DMS53 treated with DMSO at 0.1 percent for 48 hours (cell line): ENCODE data around the gene KCNJ8.
"Not testable (repeated sequence)": the region's sequence is repeated elsewhere in the genome, so short reads cannot be mapped to it uniquely, and the experiment has no call there.

ENCODE experiments used
- DNase-seq: peaks from one replicate; lab custom pipeline; 2025; ENCODE audit not compliant: unreplicated experiment; lab: John Stamatoyannopoulos, UW

The KCNJ8 gene

DNA sequence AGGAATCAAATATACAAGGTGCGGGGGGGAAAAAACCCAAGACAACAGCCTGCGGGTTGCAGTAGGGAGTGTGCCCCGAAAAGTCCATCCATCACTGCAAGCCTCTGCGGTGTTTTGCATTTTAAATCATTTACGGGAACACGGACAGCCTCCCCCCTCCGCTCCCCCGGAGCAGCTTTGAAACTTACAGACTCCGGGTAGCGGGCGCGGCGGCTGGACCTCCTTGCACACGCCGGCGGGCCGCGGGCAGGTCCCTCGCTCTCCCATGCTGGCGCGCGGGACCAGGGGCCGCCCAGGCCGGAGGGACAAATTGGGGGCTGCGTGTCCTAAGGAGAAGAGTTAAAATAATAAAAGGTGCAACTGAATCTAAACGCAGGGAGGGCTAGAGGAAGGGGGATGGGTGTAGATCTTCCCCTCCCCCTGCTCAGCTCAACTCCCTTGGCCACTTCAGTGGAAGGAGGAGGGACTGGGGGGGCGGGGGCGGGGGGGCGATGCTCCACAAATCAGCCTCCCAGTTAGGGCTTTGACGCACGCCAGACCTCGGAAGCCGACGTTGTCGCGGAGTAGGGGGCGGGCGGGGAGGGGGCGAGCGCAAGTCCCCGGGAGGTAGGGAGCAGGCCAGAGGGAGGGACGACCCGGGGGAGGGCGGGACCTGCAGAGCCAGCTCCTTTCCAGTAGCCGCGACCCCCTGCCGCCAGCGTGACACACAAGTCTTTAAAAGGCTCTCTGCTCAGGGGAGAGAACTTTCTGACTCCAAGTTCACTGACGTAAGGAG, at the start of gene KCNJ8:
Gene KCNJ8, minus strand, starts transcription at position 349 of the 775 bp plus-strand sequence. CDS start 1,090 bp downstream, outside the sequence.
- no peak for DNase-seq

- DNase-seq = no peak
Measured at GRCh38 chr12:21823581-21823980, 49.1 kb upstream of the KCNJ8 start.

GRCh38 chr12:21819678-21820077, 45.2 kb upstream of the KCNJ8 start:
- DNase-seq = no peak

GRCh38 chr12:21819236-21819635, 44.7 kb upstream of the KCNJ8 start:
- DNase-seq = no peak

GRCh38 chr12:21818627-21819026, 44.1 kb upstream of the KCNJ8 start:
- DNase-seq = no peak

DNA sequence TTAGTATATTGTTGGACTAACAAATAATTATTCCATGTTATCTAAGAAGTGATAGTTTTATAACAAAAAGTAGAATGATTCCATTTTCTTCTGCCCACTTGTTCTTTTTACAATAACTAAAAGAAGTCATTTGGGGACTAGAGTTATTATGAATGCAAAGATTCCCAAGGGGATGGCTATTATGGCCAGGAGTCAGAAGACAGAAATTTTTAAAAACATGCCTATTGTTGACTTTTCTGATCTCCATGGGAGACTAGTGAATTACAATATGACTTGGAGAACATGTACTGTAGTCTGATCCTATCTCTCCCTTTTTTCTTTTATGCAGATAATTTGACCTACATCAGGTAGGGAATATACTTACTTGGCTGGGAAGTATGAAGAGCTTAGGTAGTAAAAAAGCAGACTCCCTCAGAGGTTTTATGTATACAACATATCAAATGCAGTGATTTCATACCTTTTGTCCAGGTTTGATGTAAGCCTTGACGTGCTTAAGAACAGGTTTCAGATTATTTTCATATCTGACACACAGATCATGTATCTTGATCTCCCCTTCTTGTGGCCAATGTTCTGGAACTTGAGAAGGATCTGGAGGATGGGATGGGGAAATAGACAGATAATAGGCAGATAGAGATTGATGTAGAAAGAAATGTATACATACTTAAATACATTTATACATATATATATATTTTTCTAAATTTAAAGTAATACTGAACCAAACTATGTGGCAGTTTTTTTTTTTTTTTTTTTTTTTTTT, 41.0 kb upstream of the KCNJ8 start:
- DNase-seq = no peak

- no peak for DNase-seq
Measured at GRCh38 chr12:21814814-21815213, 40.3 kb upstream of the KCNJ8 start.

DNA sequence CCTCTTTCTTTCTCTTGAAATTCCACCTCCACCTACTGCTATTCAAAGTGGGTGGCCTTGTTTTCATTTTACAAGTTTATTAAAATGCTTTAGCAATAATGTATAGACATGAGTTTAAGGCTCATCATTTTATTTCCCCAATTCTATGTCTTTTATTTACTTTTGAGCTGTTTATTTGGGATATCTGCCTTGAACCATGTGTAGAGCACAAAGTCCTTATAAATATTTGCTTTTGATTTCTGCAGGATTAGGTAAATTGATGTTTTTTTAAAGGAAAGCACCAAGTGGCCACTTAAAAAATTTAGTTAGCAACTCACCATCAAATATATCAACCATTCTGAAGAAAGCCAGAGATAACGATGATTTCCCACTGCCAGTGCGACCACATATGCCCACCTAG, 39.8 kb upstream of the KCNJ8 start:
- no peak for DNase-seq

DNA sequence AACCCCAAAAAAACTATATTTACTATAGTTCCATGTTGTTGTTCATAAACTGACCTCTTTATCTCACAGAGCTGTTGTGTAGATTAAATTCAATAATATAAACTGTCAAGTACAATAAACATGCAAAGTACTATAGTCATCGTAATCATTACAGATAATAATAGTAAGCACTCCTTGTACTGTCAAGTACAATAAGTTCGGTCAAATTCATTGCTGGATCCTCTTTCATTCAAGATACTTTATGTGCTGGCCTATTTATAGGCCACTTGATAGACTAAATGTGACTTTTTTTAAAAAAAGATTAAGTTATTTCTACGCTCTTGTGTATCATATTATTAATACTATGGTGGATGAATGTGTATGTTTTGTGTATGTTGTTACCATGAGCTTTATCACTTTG, 39.2 kb upstream of the KCNJ8 start:
- DNase-seq = no peak

DNA sequence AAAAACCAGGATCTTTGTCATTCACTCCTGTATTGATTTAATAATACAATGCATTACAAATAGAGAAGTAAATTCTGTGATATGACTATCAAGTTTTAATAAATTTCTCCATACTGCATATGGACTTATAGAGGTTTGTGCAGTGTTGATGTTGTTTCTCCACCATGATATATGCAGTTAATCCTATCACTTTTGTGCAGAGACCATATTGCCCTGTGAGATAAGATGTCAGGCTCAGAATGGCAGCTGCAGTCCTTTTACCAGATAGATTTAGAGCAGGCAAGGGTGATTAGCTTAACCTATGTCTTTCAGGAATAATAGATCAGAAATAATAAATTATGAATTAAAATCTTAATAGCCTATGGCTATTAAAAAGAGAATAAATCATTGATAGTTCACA, 38.6 kb upstream of the KCNJ8 start:
- no peak for DNase-seq

- DNase-seq = not testable (repeated sequence)
Measured at GRCh38 chr12:21812340-21812739, 37.8 kb upstream of the KCNJ8 start.

DNA sequence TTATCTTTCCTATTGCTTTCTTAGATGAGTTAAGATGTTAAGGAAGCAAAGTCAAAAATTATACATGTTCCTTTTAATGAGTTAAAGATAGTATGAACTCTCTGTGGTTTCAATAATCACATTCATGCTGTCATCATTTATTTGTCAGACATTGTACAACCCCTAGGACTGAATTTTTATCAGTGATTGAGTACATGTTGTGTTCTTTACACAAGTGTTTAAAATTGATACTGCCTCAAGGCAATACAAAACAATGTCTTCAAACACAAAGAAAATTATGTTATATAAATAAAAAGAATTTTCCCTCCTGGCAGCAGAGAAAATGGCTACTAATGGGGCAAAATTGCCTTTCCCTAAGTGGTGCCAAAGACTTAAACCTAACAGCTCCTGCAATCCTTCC, 34.6 kb upstream of the KCNJ8 start:
- DNase-seq = no peak

DNA sequence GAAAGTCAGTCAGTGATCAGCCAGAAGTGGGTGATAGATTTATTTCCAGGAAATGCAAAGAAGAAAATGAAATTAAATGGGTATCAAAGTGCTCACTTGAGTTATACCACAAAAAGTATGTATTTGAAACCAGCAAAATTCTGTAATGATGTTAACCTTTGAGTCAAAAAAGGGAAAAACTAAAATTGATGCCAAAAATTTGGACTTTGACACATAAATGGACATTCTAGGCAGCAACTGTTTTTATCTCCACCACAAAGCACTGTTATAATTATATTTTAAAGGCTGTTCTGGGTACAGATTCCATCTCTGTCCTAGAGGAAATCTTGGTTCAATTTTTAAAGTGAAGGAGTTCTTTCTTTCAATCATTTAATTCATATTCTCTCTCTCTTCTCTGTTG, 31.7 kb upstream of the KCNJ8 start:
- DNase-seq = no peak

GRCh38 chr12:21801522-21802288, 27.2 kb upstream of the KCNJ8 start:
- DNase-seq = peak; percentile 90

DNA sequence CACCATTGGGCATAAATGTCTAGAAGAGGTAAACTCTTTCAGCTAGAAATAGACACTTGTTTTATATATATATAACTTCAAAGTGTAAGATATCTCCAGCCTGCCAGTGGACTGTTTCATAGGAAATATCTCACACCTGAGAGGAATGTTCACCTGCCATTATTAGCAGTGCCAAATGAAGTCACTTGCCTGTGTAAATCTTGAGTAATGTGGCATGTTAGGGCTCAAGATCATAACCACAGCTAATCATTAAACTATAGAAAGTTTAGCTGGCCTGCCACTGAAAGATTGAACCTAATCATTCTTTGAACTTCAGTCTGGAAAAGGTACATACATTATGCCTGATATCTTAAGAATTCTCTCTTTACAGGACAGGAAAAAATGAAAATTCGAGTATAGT, 25.5 kb upstream of the KCNJ8 start:
- DNase-seq = peak; percentile 42

DNA sequence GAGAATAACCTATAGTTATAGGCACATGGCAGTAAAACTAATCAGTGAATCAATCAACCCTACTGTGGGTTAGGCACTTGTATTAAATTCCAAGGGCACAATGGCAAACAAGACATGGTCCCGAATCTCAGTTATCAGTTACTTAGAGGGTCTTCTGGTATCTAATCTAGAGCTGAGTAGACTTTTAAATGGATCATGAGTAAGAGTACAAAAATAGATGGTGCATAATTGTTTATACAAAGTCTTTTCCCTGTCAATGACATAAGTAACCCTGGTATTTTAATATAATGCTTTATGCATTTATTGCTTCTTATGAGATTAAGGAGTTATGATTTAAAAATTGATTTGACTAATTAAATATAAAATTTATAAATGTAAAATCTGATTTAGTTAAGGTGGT, 23.0 kb upstream of the KCNJ8 start:
- DNase-seq = no peak

GRCh38 chr12:21795648-21796328, 21.3 kb upstream of the KCNJ8 start:
- no peak for DNase-seq

DNA sequence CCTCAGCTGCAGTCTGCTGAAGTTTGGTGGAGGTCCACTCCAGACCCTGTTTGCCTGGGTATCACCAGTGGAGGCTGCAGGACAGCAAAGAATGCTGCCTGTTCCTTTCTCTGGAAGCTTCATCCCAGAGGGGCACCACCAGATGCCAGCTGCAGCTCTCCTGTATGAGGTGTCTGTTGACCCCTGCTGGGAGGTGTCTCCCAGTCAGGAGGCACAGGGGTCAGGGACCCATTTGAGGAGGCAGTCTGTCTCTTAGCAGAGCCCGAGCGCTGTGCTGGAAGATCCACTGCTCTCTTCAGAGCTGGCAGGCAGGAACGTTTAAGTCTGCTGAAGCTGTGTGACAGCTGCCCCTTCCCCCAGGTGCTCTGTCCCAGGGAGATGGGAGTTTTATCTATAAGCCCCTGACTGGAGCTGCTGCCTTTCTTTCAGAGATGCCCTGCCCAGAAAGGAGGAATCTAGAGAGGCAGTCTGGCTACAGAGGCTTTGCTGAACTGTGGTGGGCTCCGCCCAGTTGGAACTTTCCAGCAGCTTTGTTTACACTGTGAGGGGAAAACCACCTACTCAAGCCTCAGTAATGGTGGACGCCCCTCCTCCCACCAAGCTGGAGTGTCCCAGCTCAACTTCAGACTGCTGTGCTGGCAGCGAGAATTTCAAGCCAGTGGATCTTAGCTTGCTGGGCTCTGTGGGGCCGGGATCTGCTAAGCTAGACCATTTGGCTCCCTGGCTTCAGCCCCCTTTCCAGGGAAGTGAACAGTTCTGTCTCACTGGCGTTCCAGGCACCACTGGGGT, 20.5 kb upstream of the KCNJ8 start:
- not testable (repeated sequence) for DNase-seq

GRCh38 chr12:21789687-21790086, 15.2 kb upstream of the KCNJ8 start:
- not testable (repeated sequence) for DNase-seq
